ENCODE measurements around the gene PIH1D2.

GRCh38 chr11:112033902-112034301 lies 39.9 kb downstream of the PIH1D2 start:
- TF ChIP-seq CTCF (IDR thresholded peaks at IDR 0.05; ENCODE audit: borderline replicate concordance, extremely low read depth, low read length, poor library complexity, severe bottlenecking) (no peak), EZH2 (IDR thresholded peaks at IDR 0.05; ENCODE audit: borderline replicate concordance, low read depth, low read length, severe bottlenecking) (no peak)

Data from DND-41 (cell line).